Fibroblast of skin of right quadriceps (primary cell): ENCODE data around the gene ITPKB.
"Not testable (repeated sequence)": the region's sequence is repeated elsewhere in the genome, so short reads cannot be mapped to it uniquely, and the experiment has no call there.

ENCODE experiments used
- DNase-seq: peaks from one replicate; pipeline ENCODE4 v3.0.0-alpha.2; 2013

The ITPKB gene

DNA sequence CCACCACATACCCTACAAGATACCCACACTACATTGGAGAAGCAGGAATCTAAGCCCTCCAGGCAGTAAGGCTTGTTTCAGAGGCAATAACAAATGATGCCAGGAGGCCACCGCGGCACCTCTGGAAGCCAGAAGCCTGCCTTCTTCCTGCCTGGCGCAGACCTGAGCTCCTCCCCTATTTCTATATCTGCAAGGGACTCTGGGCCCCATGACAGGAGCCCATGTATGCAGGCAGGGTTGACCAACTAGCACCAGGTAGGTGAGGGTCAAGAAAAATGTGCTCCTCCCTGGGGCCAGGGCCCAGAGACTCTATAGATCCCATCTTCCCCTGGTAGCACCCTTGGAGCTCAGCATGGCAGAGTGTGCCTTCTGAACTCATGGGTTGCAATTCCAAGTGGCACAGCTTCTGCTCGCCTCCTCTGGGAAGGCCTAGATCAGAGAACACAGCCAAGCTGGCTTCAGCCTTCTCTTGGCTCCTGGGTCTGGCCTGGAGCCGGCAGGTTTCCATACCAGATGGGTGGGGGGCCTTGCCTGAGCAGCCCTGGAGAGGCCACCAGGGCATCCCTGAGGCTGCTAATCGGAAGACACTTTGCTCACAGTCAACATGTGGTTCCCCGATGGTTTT lies 105.4 kb downstream of the ITPKB start:
- DNase-seq = no peak

DNA sequence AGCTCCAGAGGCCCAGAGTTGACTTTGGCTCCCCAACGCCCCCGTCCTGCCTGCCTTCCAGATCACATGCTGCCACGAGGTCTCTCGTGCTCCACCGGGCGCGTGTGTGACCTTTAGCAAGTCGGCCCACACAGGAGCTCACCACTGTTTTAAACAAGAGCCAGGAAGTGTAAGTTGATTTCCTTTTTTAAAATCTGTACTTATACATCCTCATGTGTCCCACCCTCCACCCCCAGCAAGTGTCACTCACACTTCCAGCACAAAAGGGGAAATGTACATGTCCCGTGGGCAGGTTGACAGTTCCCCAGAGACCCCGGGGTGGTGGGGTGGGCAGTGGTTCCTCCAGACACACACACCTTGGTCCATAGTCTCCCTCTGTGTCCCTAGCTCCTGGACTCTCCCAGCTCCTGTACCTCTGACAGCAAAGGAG lies 106.1 kb downstream of the ITPKB start:
- no peak for DNase-seq

DNA sequence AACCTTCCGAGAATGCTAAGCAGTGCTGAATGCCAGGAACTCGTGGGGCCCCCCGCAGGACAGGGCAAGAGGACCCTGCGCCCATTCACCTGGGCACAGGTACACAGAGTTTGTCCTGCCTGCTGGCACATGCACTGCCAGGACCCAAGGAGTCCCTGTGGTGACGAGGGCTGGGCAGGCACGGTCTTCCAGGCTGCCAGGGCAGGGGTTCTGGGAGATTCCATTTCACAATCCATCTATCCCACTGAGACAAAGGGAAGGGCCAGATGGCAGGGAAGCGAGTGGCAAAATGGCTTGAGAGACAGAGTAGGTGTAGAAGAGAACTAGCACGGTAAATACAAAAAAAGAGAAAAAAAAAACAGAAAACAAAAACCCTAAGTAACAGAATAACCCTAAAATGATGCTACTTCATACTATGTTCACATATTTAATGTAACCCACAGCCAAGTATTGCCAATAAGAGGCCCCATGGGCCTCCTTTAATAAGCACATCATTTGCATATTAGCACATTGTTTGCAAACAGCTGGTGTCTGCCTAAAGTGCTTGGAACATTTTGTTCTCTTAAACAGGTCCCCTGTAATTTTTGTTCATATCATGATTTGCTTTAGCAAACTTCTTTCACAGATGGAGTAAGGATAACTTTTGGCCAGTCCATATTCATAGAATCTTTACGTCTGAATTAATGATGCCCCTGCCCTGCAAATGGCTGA lies 106.8 kb downstream of the ITPKB start:
- no peak for DNase-seq

DNA sequence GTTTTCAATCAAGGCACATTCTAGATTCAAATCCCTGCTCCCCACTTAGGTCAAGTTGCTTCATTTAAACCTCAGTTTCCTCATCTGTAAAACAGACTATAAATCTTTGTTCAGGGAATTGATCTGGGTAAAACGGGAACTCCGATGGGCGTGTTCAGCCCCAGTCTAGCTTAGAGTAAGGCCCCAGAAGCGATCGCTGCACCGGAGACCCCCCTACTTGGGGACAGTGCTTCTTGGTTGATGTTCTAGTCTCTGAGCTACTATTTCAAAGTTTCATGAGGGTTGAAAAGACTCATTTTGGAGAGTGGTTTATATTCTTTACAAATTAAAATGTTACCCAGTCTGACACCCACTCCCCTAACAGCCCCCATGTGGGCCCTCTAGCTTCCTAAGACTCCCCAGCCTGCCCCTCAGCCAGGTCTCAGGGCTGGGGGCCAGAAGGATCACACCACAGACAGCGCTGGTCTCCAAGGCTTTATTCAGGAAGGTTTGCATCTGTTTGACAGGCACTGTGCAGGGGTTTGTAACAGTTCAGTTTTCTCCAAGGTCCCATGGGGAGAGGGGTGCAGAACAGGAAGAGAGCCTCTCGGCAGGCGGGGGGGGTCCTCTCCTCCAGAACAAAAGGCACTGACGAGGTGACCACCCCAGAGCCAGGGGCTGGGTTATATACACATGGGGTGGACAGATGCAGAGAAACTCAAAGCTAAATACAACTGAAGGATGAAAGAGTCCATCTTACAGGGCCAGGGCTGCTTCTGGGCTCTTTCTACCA lies 107.7 kb downstream of the ITPKB start:
- DNase-seq = no peak

DNA sequence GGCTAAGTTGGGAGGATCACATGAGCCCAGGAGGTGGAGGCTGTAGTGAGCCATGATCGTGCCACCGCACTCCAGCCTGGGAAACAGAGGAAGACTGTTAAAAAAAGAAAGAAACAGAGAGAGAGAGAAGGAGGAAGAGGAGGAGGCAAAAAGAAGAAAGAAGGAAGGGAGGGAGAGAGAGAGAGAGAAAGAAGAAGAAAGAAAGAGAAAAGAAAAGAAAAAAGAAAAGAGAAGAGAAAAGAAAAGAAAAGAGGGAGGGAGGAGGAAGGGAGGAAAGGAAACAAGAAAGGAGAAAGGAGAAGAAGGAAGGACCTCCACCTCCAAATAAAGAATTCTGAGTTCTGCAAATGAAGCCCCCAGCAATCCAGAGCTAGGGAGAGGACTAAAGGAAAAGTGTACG lies 108.5 kb downstream of the ITPKB start:
- no peak for DNase-seq

DNA sequence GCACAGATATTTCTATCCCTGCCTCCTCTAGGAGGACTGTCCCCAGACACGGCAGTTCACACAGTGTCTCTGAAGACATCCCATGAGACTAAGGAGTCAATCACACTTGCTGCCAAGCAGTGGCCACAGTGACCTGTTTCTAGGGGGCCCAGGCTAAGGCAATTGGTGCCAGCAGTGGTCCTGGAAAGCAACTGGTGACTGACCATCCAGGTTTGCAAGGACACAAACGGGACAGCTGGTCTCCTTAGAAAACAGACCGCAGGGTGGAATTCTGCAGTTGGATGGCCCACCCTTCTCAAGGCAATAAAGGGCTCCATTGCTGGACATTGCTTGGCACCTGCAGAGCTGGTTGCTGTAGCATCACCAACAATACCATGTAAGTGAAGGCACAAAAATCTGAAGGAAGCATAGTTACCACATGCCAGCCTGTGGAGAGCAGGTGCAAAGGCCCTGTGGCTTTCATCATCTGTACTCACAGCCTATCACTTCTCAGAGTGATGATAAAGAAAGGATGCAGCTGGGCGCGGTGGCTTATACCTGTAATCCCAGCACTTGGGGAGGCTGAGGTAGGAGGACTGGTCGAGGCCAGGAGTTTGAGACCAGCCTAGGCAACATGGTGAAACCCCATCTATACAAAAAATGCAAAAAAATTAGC lies 109.1 kb downstream of the ITPKB start:
- no peak for DNase-seq

DNA sequence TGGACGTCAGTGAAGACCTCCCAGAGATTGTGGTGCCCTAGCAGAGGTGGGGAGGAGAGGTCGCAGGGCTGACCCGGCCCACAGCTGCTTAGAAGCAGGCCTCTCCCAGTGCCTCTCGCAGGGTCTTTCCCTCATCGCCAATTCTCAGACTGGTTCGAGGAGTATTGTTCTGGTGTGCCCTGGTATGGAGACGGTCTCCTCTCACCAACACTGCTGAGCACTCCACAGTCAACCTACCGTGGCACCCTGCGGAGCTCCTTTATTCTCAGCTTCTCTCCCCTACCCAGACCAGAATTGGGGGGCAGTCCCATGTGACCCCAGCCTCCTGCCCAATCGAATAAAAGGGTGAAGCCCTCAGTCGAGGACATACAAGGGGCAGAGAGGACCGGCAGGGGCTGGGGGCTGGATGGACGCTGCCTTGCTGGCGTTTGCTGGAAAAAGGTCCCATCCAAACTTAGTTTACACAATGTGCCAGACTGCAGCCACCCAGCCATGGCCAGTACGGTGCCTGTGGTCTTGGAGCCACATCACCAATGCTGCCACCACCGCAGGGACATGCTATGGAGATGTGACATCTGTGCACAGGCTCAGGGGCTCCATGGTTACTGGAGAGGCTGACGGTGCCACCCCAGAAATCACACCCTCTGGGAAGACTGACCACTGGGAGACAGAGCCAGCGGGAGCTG lies 109.7 kb downstream of the ITPKB start:
- DNase-seq = no peak

DNA sequence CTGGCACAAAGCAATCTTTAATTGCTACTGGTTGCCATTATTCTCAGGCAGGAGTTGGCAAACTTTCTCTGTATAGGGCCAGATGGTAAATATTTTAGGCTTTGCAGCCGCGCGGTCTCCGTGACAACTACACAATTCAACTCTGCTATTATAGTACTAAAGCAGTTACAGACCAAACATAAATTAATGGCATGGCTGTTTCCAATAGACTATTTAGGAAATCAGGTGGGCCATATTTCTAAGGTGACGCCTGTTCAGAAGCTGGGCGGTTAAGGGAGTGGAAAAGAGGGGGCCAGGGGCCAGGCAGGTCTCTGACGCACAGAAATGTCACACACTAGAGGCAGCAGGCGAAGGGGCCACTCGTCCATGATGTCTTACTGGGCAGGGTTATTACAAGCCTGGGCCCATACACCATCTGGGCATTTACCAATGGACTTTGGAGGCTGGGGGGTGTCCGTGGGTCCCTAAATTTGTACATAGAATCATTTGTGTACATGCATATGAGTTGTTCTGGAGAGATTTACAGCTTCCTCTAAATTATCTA lies 110.4 kb downstream of the ITPKB start:
- DNase-seq = no peak

DNA sequence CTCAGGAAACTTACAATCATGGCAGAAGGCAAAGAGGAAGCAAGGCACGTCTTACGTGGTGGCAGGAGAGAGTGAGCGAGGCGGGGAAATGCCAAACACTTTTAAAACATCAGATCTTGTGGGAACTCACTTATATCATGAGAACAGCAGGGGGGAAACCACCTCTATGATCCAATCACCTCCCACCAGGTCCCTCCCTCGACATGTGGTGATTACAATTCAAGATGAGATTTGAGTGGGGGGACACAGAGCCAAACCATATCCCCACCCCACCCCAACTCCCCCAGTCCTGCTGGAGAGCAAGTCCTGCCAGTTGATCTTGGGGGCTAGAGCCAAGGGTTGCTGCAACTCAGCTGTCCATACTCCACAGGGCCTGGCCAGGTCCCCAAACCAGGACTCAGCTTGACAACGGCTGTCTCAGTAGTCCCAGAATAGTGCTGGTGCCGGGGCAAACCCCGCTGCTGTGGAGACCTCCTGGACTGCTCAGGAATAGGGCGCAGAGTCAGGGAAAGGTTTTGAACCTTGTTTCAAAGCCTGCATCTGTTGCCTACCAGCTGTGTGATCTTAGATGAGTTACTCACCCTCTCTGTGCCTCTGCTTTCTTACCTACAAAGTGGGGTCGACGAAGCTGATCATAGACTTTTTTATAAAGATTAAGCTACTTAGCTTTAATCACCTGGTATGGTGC lies 111.0 kb downstream of the ITPKB start:
- DNase-seq = no peak

DNA sequence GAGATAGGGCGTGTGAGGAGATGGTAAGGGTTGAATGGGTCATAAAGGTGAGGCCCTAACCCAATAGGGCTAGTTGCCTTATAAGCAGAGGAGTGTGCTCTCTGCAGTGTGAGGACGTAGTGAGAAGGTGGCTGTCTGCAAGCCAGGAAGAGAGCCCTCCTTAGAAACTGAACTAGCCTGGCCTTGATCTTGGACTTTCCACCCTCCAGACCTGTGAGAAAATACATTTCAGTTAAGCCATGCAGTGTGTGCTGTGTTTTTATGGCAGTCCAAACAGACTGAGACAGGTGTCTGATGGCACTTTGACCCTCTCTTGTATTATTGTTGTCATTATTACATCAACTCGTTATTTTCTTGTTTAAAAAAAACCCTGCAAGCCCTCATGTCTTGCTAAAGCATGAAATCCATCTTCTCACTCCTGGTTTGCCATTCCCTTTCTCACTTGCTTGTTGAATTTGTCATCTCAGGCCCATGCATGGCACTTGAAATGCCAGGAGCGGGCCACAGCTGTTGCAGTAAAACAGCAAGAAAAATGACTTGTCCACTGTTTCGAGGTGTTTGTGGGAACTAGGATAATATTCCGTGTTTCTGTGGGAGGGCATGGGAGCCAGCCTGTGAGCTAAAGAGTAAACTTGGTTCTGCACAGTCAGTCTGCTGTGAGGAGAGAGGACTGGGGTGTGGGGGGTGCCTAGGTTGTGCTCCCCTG lies 111.9 kb downstream of the ITPKB start:
- DNase-seq = no peak

DNA sequence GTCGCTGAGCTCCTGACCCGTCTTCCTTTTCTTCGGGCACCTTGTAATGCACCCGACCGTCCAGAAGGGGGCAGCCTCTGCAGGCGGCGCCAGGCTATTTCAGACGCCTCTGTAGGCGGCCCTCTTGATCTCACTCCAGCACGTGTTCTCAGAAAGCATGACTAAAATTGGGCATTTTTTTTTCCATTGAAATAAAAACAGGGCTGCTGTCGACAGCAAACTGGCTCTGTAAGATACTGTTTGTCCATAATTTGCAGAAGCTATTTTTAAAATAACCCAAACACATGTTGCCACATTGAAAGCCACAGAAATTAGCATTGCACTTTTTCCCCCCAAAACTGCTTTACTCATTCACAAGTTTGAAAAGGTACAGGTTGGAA lies 112.5 kb downstream of the ITPKB start:
- peak; percentile 57 for DNase-seq

DNA sequence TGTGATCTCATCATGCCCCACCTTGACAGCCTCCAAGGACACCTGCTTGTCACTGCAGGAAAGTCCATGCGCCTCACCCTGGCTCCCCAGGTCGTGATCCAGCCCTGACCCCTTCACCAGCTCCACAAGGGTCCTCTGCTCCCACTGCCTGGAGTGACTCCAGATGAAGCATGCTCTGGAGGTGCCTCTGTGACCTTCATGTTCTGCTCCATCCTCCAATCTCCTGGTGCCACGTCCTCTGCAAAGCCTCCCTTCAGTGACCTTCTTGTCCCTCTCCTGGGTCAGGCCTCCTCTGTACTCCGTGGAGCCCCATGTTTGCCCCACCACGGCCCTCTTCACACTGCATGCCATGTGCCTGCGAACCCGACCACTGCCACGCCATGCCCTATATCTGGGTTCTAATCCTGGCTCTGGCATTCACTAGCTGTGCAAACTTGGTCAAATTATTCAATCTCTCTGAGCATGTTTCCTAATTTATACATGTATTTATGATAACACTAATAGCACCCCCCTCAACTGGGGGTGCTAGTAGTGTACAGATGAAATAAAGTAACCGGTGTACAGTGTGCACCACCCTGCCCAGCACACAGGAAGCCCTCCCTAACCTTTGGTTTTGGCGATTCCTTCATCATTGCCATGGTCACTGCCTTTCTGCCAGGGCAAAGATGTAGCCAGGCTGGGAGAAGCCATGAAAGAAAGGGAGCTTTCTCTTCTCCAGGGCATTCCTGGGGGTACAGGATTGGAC lies 113.1 kb downstream of the ITPKB start:
- DNase-seq = no peak

DNA sequence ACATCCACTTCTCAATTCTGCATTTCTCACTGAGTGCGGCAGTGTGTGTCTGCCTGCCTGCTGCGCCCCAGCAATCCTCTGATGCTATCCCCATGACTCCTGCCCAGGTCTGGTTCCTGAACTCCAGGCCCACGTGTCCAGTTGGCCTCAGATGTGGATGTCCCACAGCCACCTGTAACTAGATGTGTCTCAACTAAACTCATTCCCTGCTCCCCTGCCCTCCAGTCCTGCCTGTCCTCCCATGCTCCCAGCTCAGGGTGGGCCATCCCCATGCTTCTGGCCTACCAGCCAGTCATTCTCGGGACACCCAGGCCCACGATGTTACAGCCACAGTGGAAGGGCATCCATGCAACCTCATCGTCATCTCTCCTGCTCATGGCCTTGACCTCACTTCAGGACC lies 113.8 kb downstream of the ITPKB start:
- DNase-seq = no peak

DNA sequence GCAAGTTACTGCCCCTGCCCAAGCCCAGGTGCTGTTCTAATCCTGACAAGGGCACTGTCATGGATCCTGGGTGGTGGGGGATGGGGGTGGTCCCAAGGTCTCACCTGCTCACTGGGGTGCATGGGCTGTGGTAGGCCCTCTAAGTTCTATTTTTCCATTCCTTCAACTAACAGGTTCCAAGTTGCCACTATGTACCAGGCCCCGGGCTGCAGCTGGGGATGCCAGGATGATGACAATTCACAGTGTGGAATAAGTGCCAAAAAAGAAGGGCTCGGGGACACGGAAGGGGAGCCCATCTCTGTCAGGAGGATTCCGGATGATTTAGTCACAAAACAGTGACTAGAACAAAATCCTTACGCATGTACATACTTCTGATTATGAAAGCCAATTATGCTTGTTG lies 114.6 kb downstream of the ITPKB start:
- DNase-seq = peak; percentile 24

DNA sequence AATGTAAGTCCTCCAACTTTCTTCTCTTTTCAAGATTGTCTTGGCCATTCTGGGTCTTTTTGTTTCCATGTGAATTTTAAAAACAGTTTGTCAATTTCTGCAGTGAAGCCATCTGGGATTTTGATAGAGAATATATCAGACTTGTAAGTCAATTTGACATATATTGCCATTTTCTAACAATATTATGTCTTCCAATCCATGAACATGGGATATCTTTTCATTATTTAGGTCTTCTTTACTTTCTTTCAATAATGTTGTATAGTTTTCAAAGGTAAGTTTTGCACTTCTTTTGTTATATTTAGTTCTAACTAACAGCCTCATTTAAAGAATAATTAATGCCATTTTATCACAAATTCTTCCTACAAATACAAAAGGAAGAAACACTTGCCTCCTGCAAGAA lies 117.1 kb downstream of the ITPKB start:
- DNase-seq = no peak

DNA sequence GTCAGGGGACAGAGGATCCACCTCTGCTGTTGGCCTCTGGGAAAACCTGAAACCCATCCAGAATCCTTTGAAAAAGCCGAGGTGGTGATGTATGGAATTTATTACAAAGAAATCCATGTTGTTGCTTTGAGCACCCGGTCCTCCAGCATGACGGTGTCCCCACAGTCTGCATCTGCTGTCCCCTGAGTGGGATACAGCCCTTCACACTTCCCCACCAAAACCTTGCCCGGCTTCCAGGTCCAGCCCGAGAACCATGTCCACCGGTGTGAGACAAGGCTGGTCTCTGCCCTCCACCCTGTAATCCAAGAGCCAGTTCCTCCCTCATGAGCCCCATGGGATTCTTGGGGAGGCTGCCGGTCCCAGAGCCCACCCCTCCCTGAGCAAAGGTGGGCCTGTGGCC lies 120.1 kb downstream of the ITPKB start:
- no peak for DNase-seq

DNA sequence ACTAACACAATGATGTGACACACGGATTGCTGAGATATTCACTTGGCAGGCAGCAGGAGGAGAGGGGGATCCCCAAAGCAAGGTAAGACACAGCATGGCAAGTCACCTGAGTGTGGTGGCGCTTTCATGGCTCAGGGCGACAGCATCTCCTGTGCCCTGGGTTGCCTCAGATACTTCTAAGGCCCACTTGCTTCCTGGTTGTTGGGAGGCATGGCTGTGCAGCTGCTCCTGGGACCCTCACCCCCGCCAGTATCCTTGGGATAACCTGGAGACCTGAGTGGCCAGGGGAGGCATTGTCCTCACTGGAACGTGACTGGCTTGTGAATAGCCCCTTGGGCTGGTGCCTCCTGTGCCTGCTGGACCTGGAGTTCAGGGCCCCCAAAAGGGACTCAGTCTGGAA lies 120.7 kb downstream of the ITPKB start:
- no peak for DNase-seq

DNA sequence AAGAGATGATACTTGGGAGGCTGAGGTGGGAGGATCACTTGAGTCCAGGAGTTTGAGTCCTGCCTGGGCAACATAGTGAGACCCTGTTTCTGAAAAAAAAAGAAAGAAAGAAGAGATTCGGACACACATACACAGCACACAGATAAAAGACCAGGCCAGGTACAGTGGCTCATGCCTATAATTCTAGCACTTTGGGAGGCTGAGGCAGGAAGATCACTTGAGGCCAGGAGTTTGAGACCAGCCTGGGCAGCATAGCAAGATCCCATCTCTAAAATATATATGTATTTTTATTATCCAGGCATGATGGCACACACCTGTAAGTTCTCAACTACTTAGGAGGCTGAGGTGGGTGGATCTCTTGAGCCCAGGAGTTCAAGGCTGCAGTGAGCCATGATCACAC lies 121.4 kb downstream of the ITPKB start:
- not testable (repeated sequence) for DNase-seq

DNA sequence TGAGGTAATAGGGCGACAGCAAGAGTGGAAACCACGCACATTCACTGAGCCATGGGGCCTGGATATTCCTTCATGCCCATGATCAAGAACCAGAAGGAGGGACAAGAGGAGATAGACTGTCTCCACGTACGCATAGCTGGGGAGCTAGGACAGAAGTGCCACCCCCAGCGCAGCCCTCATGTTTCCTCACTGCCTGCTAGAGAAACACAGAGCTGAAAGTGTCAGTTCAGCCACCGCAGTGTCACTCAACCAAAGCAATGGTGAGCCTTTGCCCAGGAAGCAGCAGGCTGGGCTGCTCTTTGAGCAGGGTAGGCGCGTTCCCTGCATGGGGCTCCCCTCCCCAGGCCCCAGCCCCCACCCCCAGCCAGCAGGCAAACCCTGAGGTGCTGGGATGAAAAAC lies 122.0 kb downstream of the ITPKB start:
- no peak for DNase-seq

DNA sequence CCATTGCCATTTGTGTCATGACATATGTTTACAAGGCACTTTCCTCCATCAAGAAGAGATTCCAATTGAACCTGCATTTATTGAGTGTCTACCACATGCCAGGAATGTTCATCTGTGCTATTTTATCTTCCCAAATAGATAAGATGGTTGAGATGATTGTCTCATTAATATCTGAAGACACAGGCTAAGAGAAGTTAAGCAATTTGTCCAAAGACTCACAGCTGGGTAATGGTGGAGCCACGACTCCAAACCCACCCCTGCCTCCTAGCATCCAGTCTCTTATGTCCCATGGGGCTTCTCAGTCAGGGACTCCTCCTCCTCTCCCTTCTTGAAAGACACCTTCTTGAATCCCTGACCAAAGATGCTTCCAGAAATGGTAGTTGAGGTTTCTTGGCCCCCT lies 122.4 kb downstream of the ITPKB start:
- DNase-seq = no peak

DNA sequence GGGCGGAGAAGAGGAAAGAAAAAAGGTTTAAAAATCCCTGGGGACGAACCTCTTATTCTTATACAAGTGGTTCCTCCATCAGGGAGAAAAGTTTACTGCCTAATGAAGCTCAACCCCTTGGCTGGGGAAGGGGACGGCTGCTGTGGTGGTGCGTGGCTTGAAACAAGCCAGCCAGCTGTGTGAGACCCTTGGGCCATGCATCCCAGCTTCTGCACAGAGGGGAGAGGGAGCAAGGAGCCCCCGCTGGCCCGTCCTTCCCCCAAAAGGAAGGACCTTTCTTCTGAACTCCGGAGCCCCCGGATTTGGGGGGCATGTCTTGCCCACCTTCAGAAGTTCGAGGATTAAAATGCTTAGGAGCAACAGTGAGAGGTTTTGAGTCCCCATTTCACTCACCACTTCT lies 123.2 kb downstream of the ITPKB start:
- no peak for DNase-seq
